GM19467 (cell line): ENCODE data around the gene RPS14.
"Not testable (repeated sequence)": the region's sequence is repeated elsewhere in the genome, so short reads cannot be mapped to it uniquely, and the experiment has no call there.

Experiments
- ATAC-seq: cut with Tn5 transposase; IDR thresholded peaks from one replicate; pipeline ENCODE4 v1.9.1; 2021; ENCODE audit warnings: mild to moderate bottlenecking, moderate library complexity; ENCODE audit not compliant: unreplicated experiment

Gene RPS14

DNA sequence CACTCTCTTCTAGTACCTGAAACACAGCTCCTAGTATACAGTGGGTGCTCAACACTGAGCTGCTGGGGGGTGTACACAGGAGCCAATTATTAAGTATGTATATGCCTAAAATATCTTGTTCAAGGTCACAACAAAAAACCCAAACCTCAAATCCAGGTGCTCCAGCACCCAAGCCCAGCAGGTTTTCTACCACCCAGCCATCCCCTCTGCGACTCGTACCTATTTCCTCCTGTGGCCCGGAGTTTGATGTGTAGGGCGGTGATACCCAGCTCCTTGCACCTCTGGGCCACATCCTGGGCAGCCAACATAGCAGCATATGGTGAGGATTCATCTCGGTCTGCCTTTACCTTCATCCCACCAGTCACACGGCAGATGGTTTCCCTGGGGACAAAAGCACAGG lies 3.0 kb downstream of the RPS14 start:
- no peak for ATAC-seq

DNA sequence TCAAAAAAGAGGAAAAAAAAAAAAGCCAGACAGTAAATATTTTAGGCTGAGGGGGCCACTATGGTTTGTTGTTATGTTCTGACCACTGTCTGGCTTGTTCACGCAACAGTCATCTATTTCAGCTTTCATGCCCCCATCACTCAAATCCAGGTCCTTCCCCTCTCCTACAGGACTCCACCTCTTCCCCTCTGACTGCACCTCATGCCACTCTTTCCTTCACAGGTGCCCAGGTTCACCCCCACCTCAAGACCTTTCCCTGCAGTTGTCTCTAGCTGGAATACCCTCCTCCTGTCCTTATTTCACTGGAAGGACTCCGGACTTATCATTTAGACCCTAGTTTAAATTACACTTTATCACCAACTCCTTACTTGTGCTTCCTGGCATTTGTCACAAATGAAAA lies 3.5 kb downstream of the RPS14 start:
- no peak for ATAC-seq

- ATAC-seq = no peak
Observed at GRCh38 chr5:150444770-150445169, 4.8 kb downstream of the RPS14 start.

- ATAC-seq = no peak
Observed at GRCh38 chr5:150443242-150444075, 6.1 kb downstream of the RPS14 start.

DNA sequence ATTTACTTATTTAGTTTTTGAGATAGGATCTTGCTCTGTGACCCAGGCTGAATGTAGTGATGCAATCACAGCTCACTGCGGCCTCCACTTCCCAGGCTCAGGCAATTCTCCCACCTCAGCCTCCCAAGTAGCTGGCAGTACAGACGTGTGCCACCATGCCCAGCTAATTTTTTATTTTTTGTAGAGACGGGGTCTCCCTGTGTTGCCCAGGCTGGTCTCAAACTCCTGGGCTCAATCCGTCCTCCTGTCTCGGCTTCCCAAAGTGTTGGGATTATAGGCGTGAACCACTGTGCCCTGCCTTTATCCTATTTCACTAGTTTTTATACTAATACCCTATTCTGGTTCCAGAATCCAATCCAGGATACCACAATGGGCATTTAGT lies 6.8 kb downstream of the RPS14 start:
- no peak for ATAC-seq

DNA sequence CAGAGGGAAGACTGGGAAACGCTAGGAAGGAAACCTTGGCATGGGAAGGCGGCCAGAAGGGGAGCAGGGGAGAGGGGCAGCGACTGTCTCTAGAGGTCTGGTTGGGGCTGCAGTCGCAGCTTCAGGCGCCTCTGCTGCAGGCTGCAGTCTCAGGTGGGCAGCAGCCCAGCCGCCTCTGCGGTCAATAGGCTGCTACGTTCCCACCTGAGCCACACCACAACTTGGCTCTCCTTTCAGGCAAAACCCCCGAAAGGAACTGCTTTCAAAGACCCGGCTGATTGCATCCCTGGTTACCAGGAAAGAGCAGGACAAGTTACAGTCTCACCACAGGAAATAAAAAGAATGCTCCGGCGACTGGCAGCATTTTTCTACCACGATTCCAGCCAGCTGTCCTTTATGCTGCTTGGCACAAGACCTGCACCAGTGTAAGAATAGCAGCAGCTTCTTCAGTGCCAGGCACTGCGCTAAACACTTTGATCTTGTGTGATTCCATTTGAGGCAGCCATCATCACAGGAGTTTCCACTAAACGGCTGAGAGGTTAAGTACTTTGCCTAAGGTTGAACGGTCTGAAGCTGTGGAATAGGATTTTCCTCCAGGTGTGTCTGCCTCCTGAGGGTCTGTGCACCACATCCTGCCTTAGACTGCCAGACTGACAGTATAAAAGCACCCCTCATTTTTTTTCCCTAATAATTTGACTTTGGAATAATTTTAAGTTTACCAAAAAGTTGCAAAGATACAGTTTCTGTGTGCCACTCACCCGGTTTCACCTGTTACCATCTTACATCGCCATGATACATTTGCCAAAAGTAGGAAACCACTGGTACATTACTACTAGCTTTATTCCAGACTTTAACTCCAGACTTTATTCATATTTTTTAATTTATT lies 7.5 kb downstream of the RPS14 start:
- no peak for ATAC-seq

DNA sequence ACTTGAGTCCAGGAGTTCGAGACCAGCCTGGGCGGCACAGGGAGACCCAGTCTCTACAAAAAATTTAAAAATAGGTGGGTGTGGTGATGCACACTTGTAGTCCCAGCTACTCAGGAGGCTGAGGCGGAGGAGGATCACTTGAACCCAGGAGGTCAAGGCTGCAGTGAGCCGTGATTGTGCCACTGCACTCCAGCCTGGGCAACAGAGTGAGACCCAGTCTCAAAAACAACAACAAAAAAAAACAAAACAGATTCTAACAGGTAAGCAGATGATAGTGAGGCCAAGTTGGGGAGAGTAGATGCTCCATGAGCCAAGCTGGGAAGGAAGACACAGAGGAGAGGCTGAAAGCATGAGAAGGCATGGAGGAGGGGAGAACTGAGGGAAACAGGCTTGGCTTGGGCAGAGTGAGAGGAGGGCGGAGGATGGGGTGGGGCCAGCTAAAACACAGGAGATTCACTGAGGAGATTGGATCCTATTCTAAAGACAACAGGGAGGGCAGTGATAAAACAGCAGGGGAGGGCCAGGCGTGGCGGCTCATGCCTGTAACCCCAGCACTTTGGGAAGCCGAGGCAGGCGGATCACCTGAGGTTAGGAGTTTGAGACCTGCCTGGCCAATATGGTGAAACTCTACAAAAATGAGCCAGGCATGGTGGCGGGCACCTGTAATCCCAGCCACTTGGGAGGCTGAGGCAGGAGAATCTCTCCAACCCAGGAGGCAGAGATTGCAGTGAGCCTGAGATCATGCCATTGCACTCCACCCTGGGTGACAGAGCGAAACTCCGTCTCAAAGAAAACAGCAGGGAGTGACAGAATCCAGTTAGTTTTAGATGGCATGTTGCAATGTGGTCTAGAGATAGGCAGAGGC lies 8.4 kb downstream of the RPS14 start:
- no peak for ATAC-seq

GRCh38 chr5:150438873-150439546 lies 10.5 kb downstream of the RPS14 start:
- ATAC-seq = no peak

DNA sequence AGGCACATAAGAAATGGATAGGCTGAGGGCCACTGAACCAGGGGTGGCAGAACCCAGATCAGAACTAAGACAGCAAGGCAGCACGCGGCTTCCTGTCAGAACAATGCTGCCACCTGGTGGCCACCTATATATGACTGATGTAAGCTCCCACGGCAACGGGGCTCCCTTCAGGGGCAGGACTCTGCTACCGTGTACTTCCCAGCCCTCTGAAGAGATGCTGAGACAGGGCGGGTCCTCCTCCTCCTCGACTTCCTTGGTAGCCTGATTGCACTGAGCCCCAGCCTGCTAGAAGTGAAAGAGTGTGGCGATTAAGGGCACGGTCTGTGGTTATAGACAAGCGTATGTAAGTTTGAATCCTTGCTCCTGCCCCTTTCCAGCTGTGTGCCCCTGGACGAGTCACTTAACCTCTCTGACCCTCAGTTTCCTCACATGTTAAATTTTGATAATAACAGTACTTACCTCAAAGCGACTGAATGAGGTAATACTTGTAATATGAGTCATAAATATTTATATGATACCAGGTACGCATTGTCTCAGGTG lies 13.3 kb downstream of the RPS14 start:
- ATAC-seq = peak; percentile 94

GRCh38 chr5:150434464-150434863 lies 15.1 kb downstream of the RPS14 start:
- ATAC-seq = no peak

DNA sequence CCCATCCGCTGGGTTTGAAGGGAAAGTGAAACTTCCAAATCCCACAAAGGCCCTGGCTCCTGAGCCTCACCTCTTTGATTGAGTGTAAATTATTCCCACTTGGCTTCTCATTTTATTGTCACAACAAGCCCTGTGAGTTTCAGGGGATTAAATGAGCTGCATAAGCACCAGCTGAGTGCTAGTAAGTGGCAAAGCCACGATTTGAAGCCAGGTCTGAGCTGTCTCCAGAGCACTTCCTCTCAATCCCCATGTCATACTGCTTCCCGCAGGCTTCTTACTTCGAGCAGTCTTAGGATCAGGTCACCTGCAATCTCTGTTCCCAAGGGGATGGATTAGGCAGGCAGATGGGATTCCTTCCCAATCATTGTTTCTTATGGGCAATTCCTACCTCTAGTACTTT lies 18.0 kb downstream of the RPS14 start:
- no peak for ATAC-seq

DNA sequence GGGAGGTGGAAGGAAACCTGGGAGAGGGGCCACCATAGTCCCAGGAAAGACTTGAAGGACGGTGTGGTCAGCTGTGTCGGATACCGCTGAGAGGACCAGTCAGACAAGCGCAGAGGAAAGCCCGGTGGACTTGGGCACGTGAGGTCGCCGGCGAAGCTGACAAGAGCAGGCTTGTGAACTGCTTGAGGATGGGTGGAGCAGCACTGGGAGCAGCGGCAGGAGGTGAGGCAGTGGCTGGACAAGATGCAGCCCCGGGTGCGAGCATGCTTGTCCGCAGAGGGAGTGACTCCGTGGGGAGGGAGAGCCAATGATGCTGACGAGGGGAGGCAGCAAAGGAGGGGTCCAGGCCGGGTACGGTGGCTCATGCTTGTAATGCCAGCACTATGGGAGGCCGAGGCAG lies 18.5 kb downstream of the RPS14 start:
- ATAC-seq = no peak

- ATAC-seq = peak; percentile 51
Observed at GRCh38 chr5:150429410-150429873, 20.1 kb downstream of the RPS14 start.

DNA sequence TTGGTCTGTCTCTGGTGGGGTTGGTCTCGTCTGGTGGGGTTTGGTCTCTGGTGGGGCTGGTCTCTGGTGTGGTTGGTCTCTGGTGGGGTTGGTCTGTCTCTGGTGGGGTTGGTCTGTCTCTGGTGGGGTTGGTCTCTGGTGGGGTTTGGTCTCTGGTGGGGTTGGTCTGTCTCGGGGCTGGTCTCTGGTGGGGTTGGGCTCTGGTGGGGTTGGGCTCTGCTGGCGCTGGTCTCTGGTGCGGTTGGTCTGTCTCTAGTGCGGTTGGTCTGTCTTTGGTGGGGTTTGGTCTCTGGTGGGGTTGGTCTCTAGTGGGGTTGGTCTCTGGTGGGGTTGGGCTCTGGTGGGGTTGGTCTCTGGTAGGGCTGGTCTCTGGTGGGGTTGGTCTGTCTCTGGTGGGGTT lies 20.6 kb downstream of the RPS14 start:
- no peak for ATAC-seq

- no peak for ATAC-seq
Observed at GRCh38 chr5:150428106-150428876, 21.2 kb downstream of the RPS14 start.

GRCh38 chr5:150426165-150426564 lies 23.4 kb downstream of the RPS14 start:
- not testable (repeated sequence) for ATAC-seq

DNA sequence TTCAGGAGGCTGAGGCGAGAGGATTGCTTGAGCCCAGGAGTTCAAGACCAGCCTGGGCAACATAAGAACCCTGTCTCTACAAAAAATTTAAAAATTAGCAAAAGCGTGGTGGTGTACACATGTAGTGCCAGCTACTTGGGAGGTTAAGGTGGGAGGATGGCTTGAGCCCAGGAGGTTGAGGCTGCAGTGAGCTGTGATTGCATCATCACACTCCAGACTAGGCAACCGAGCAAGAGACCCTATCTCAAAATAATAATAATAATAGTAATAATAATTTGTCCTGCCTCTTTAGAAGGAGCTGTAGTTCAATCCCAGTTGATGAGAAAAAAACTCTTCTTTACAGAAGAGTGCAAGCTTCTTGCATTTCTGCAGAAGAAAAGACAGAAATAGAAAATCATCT lies 26.8 kb downstream of the RPS14 start:
- no peak for ATAC-seq

GRCh38 chr5:150422075-150422474 lies 27.5 kb downstream of the RPS14 start:
- ATAC-seq = no peak

GRCh38 chr5:150419630-150420270 lies 29.8 kb downstream of the RPS14 start:
- no peak for ATAC-seq
